Adipose tissue (tissue), 3 donors: ENCODE data around the gene PTGER2. TPM values are rescaled to one million over a fixed set of nuclear protein-coding genes. Genes with fewer than 3 reads are reported as not detected.

Experiments used
- H3K27ac ChIP-seq: one replicate; pipeline ENCODE4 v1.5.1; 2013; ENCODE audit warnings: low read depth, low read length
- WGBS, 3 donors: extraction: QIAGEN DNeasy Blood & Tissue Kit; methylation state at CpG; one replicate each; pipeline ENCODE4 v1.1.7; 2013; 5-methylcytosine and 5-hydroxymethylcytosine counted together
- polyA plus RNA-seq, 3 donors: library from polyadenylated mRNA; stranded (reverse); fragments of 200-250 nt; gene quantifications; one replicate each; pipeline ENCODE4 v1.2.3, GENCODE V29; 2013
- donor health status: healthy with polysubstance abuse.
- donor health status: Bipolar disorder and iron deficiency.
- donor health status: healthy.

Gene PTGER2
- polyA plus RNA-seq, 3 donors: 0.49 to 8.3 (median 6.3) TPM

- WGBS, 3 donors: 76 to 78% (median 76%) methylated on average over 6 of the region's 6 CpGs
- no peak overlapping the region for H3K27ac ChIP-seq
Observed at GRCh38 chr14:52329678-52330369, 15.7 kb downstream of the PTGER2 start.

- H3K27ac ChIP-seq: no peak overlapping the region
- 87 to 97% (median 93%) methylated on average over 3 of the region's 3 CpGs for WGBS, 3 donors
Observed at GRCh38 chr14:52332269-52332668, 18.2 kb downstream of the PTGER2 start.

- H3K27ac ChIP-seq: no peak overlapping the region
- WGBS, 3 donors: 54 to 69% (median 54%) methylated on average over 5 of the region's 5 CpGs
Observed at GRCh38 chr14:52333108-52333507, 19.0 kb downstream of the PTGER2 start.

GRCh38 chr14:52333823-52334657, 19.9 kb downstream of the PTGER2 start:
- H3K27ac ChIP-seq: no peak overlapping the region
- WGBS, 3 donors: 69 to 79% (median 77%) methylated on average over 8 of the region's 8 CpGs

- H3K27ac ChIP-seq: no peak overlapping the region
- 78 to 85% (median 82%) methylated on average over 2 of the region's 2 CpGs for WGBS, 3 donors
Observed at GRCh38 chr14:52336241-52336640, 22.1 kb downstream of the PTGER2 start.

- 93 to 97% (median 96%) methylated on average over 1 of the region's 1 CpG for WGBS, 3 donors
- no peak overlapping the region for H3K27ac ChIP-seq
Observed at GRCh38 chr14:52338051-52338681, 24.1 kb downstream of the PTGER2 start.

GRCh38 chr14:52339262-52339661, 25.1 kb downstream of the PTGER2 start:
- H3K27ac ChIP-seq: no peak overlapping the region
- WGBS, 3 donors: 78 to 95% (median 87%) methylated on average over 1 of the region's 1 CpG

- no peak overlapping the region for H3K27ac ChIP-seq
- WGBS, 3 donors: 68 to 83% (median 81%) methylated on average over 1 of the region's 1 CpG
Observed at GRCh38 chr14:52342849-52343596, 28.9 kb downstream of the PTGER2 start.

GRCh38 chr14:52346778-52347177, 32.7 kb downstream of the PTGER2 start:
- no peak overlapping the region for H3K27ac ChIP-seq
- whole genome bisulfite sequencing, 3 donors: 73 to 83% (median 81%) methylated on average over 4 of the region's 4 CpGs

GRCh38 chr14:52348279-52348678, 34.2 kb downstream of the PTGER2 start:
- no peak overlapping the region for H3K27ac ChIP-seq
- 79 to 86% (median 80%) methylated on average over 5 of the region's 5 CpGs for WGBS, 3 donors

- WGBS, 3 donors: 29 to 57% (median 51%) methylated on average over 2 of the region's 2 CpGs
- no peak overlapping the region for H3K27ac ChIP-seq
Observed at GRCh38 chr14:52348776-52349175, 34.7 kb downstream of the PTGER2 start.

GRCh38 chr14:52349731-52350130, 35.6 kb downstream of the PTGER2 start:
- 71 to 77% (median 73%) methylated on average over 2 of the region's 2 CpGs for WGBS, 3 donors
- no peak overlapping the region for H3K27ac ChIP-seq

- 44 to 82% (median 45%) methylated on average over 3 of the region's 3 CpGs for WGBS, 3 donors
- H3K27ac ChIP-seq: no peak overlapping the region
Observed at GRCh38 chr14:52350445-52350844, 36.3 kb downstream of the PTGER2 start.

- no peak overlapping the region for H3K27ac ChIP-seq
- WGBS, 3 donors: 36 to 50% (median 49%) methylated on average over 7 of the region's 7 CpGs
Observed at GRCh38 chr14:52351233-52352060, 37.3 kb downstream of the PTGER2 start.

- WGBS, 3 donors: 18 to 27% (median 20%) methylated on average over 3 of the region's 3 CpGs
- no peak overlapping the region for H3K27ac ChIP-seq
Observed at GRCh38 chr14:52352061-52352491, 38.0 kb downstream of the PTGER2 start.

GRCh38 chr14:52352569-52352968, 38.5 kb downstream of the PTGER2 start:
- 37 to 44% (median 40%) methylated on average over 4 of the region's 4 CpGs for WGBS, 3 donors
- H3K27ac ChIP-seq: no peak overlapping the region

- H3K27ac ChIP-seq: no peak overlapping the region
Observed at GRCh38 chr14:52354242-52354641, 40.1 kb downstream of the PTGER2 start.

GRCh38 chr14:52355016-52355431, 40.9 kb downstream of the PTGER2 start:
- no peak overlapping the region for H3K27ac ChIP-seq
- WGBS, 3 donors: 6 to 27% (median 8%) methylated on average over 2 of the region's 2 CpGs
